Breast epithelium (tissue), 4 donors: ENCODE measurements around the gene ARID1A. TPM values are rescaled to one million over a fixed set of nuclear protein-coding genes. Genes with fewer than 3 reads are reported as not detected.
"Not testable (repeated sequence)": the region's sequence is repeated elsewhere in the genome, so short reads cannot be mapped to it uniquely, and the experiment has no call there.

ENCODE experiments used
- DNase-seq, 2 donors: peaks; one replicate each; pipeline ENCODE4 v3.0.0-alpha.2; 2019; ENCODE audit warnings: low spot score in 2 of 2
- H3K27ac ChIP-seq, 2 donors: fragments of 200-600 bp; sonication (generic) in 1 of 2; one replicate each; pipeline ENCODE4 v1.5.1; 2016 to 2019; ENCODE audit warnings: mild to moderate bottlenecking in 1 of 2
- H3K27me3 ChIP-seq, 2 donors: fragments of 200-600 bp; sonication (generic) in 1 of 2; one replicate each; pipeline versions ENCODE4 v1.5.1 to v1.6.0; 2017 to 2019; ENCODE audit warnings: control low read depth in 1 of 2, mild to moderate bottlenecking in 1 of 2
- H3K36me3 ChIP-seq: fragments of 200-600 bp; one replicate; pipeline ENCODE4 v1.5.1; 2019
- H3K4me1 ChIP-seq, 2 donors: fragments of 200-600 bp; sonication (generic); one replicate each; pipeline ENCODE4 v1.5.1; 2016 to 2019; ENCODE audit warnings: control low read depth in 1 of 2
- H3K4me3 ChIP-seq, 3 donors: fragments of 200-600 bp; sonication (generic); 1 replicate in 2 of 3; 2 replicates in 1 of 3; pipeline ENCODE4 v1.5.1; 2016 to 2019; ENCODE audit warnings: mild to moderate bottlenecking in 3 of 3, moderate library complexity in 2 of 3
- H3K9me3 ChIP-seq, 2 donors: fragments of 200-600 bp; sonication (generic) in 1 of 2; one replicate each; pipeline ENCODE4 v1.5.1; 2016 to 2019; ENCODE audit warnings: control low read depth in 1 of 2
- CTCF ChIP-seq, 3 donors: fragments of 450-650 bp; IDR thresholded peaks; one replicate each; pipeline ENCODE4 v1.5.1; 2016 to 2017; ENCODE audit warnings: antibody characterized with exemption in 3 of 3, mild to moderate bottlenecking in 3 of 3, moderate library complexity in 3 of 3
- POLR2A ChIP-seq: fragments of 450-650 bp; IDR thresholded peaks from one replicate; pipeline ENCODE4 v1.6.1; 2016; ENCODE audit warnings: antibody characterized with exemption, mild to moderate bottlenecking, moderate library complexity
- POLR2AphosphoS5 ChIP-seq, 3 donors: sonication (generic); formaldehyde crosslinking; IDR thresholded peaks; one replicate each; pipeline ENCODE4 v1.6.1; 2017; ENCODE audit warnings: antibody characterized with exemption in 3 of 3
- intact Hi-C: fragments of 100-400 bp; cut with DNase I; formaldehyde crosslinking; loops from one replicate; pipeline ENCODE4 v1.15.1; 2023; ENCODE audit warnings: low total_unique reads
- total RNA-seq, 3 donors: library from RNA; depleted of rRNA; stranded (reverse); fragments of >200 nt; gene quantifications; one replicate each; pipeline ENCODE4 v1.1.0, GENCODE V29; 2016

ARID1A gene
- 10 to 100 TPM; 32.8 to 41.9 (median 35.4) TPM for total RNA-seq

- H3K9me3 ChIP-seq = no peaks in the 10 kb centered on the region
- H3K27ac ChIP-seq = peak within 1 kb of the TSS; percentile 98 to 99
- TF ChIP-seq CTCF (IDR thresholded peaks at IDR 0.05) (peak in 1 of 3 donors; percentile 23), POLR2AphosphoS5 (IDR thresholded peaks at IDR 0.05) (peak; percentile 87 to 94 (median 93)), POLR2A (peak; percentile 78)
- H3K4me1 ChIP-seq = peaks cover 20 to 21% of the 10 kb centered on the region in 2 donors
- peak; percentile 95 for DNase-seq
- H3K27me3 ChIP-seq = no peaks in the 10 kb centered on the region
- H3K4me3 ChIP-seq = peak within 1 kb of the TSS; percentile 89 to 95 (median 93)
- H3K36me3 ChIP-seq = no peaks in the 10 kb centered on the region
- intact Hi-C loops = loop anchor here (5.0 kb wide), 1 partner anchor 92 kb away; the partner anchor contains the start of gene PIGV
These were observed at the start of gene ARID1A for GRCh38 chr1:26695356-26696118. Gene ARID1A (plus strand): TSS chr1:26696015. CDS start chr1:26696404, 389 bp downstream.

GRCh38 chr1:26664802-26665201 is 31.0 kb upstream of the ARID1A start:
- H3K4me3 ChIP-seq = no peak overlapping the region
- no peaks in the 10 kb centered on the region for H3K9me3 ChIP-seq
- H3K27ac ChIP-seq = no peak overlapping the region
- H3K36me3 ChIP-seq = no peaks in the 10 kb centered on the region
- intact Hi-C loops = no loop called here
- no peaks in the 10 kb centered on the region for H3K4me1 ChIP-seq
- DNase-seq = no peak
- no peak for TF ChIP-seq POLR2AphosphoS5 (IDR thresholded peaks at IDR 0.05)
- TF ChIP-seq POLR2A = no peak
- no peak for TF ChIP-seq CTCF (IDR thresholded peaks at IDR 0.05)
- H3K27me3 ChIP-seq = no peaks in the 10 kb centered on the region

- DNase-seq = no peak
- intact Hi-C loops = no loop called here
- Histone ChIP-seq H3K27ac (no peak overlapping the region), H3K9me3 (no peaks in the 10 kb centered on the region), H3K36me3 (no peaks in the 10 kb centered on the region), H3K27me3 (no peaks in the 10 kb centered on the region), H3K4me3 (no peak overlapping the region), H3K4me1 (no peaks in the 10 kb centered on the region)
- TF ChIP-seq POLR2AphosphoS5 (IDR thresholded peaks at IDR 0.05) = no peak
- TF ChIP-seq POLR2A = no peak
- TF ChIP-seq CTCF (IDR thresholded peaks at IDR 0.05) = no peak
These were observed 29.0 kb upstream of the ARID1A start for GRCh38 chr1:26666855-26667254.

GRCh38 chr1:26668106-26668786 is 27.6 kb upstream of the ARID1A start:
- H3K4me3 ChIP-seq, H3K27me3 ChIP-seq, H3K4me1 ChIP-seq, H3K36me3 ChIP-seq, DNase-seq, H3K27ac ChIP-seq, H3K9me3 ChIP-seq, intact Hi-C loops: not testable (repeated sequence)

- H3K27ac ChIP-seq = peak overlapping the region; percentile 3 to 57
- H3K9me3 ChIP-seq = no peaks in the 10 kb centered on the region
- intact Hi-C loops = no loop called here
- H3K36me3 ChIP-seq = no peaks in the 10 kb centered on the region
- H3K4me1 ChIP-seq = no peaks in the 10 kb centered on the region
- no peaks in the 10 kb centered on the region for H3K27me3 ChIP-seq
- DNase-seq = peak; percentile 82 to 91
- peak overlapping the region; percentile 1 to 15 (median 8) for H3K4me3 ChIP-seq
- TF ChIP-seq POLR2AphosphoS5 (IDR thresholded peaks at IDR 0.05) (peak; percentile 57 to 84 (median 81)), POLR2A (no peak), CTCF (IDR thresholded peaks at IDR 0.05) (peak; percentile 69 to 93 (median 76))
These were observed 18.3 kb upstream of the ARID1A start for GRCh38 chr1:26677306-26678115.
